ENCODE data around the gene DUSP16.

- TF ChIP-seq POLR2A (IDR thresholded peaks at IDR 0.05; ENCODE audit: low read depth, low read length) = no peak
- no peak for TF ChIP-seq POLR2AphosphoS5 (IDR thresholded peaks at IDR 0.05; ENCODE audit: low read depth, low read length)
These were observed 70.1 kb downstream of the DUSP16 start for GRCh38 chr12:12492547-12492946.

Data from GM12892 (cell line).